Mesenchymal stem cell (in vitro differentiated cells and primary cell): ENCODE data around the gene CCDC85A.
A peak's percentile ranks its signal among the peaks of the same experiment; 100 is the strongest.

Source experiments
- DNase-seq: peaks from one replicate; pipeline ENCODE4 v3.0.0-alpha.2; 2013
- H2AFZ ChIP-seq: one replicate; pipeline ENCODE4 v1.6.1; 2013; ENCODE audit warnings: low read depth, mild to moderate bottlenecking, control low read depth, inconsistent platforms, low read length, moderate library complexity
- H2AK5ac ChIP-seq: 2 replicates; pipeline ENCODE4 v1.6.1; 2013; ENCODE audit warnings: low read length, moderate library complexity, mild to moderate bottlenecking, inconsistent platforms; ENCODE audit not compliant: severe bottlenecking
- H2BK120ac ChIP-seq: one replicate; pipeline ENCODE4 v1.6.1; 2013; ENCODE audit warnings: low read depth, mild to moderate bottlenecking, inconsistent platforms, low read length, moderate library complexity
- H2BK12ac ChIP-seq, 2 experiments: one replicate each; pipeline ENCODE4 v1.6.1; 2013; ENCODE audit warnings: inconsistent platforms in 2 of 2, low read length in 2 of 2, mild to moderate bottlenecking in 2 of 2, moderate library complexity in 2 of 2, control low read depth in 1 of 2
- H2BK15ac ChIP-seq: one replicate; pipeline ENCODE4 v1.6.1; 2013; ENCODE audit warnings: mild to moderate bottlenecking, low read depth, inconsistent platforms; ENCODE audit not compliant: poor library complexity, severe bottlenecking
- H2BK5ac ChIP-seq: 2 replicates; pipeline ENCODE4 v1.6.1; 2013; ENCODE audit warnings: low read depth, mild to moderate bottlenecking, low read length, control low read depth, inconsistent platforms; ENCODE audit not compliant: poor library complexity, severe bottlenecking
- H3K14ac ChIP-seq, 2 experiments: one replicate each; pipeline ENCODE4 v1.6.1; 2013; ENCODE audit warnings: inconsistent platforms in 2 of 2, low read length in 2 of 2, control low read depth in 1 of 2, mild to moderate bottlenecking in 1 of 2, moderate library complexity in 1 of 2
- H3K18ac ChIP-seq, 2 experiments: one replicate each; pipeline ENCODE4 v1.6.1; 2013; ENCODE audit warnings: inconsistent platforms in 2 of 2, low read length in 2 of 2, control low read depth in 1 of 2, low read depth in 1 of 2, mild to moderate bottlenecking in 1 of 2
- H3K23ac ChIP-seq, 2 experiments: one replicate each; pipeline ENCODE4 v1.6.1; 2013; ENCODE audit warnings: inconsistent platforms in 2 of 2, low read length in 2 of 2, mild to moderate bottlenecking in 2 of 2, moderate library complexity in 2 of 2, control low read depth in 1 of 2
- H3K27ac ChIP-seq: 2 replicates; pipeline ENCODE4 v1.5.1; 2013; ENCODE audit warnings: mild to moderate bottlenecking, moderate library complexity, low read length, control low read depth, inconsistent platforms; ENCODE audit not compliant: poor library complexity, severe bottlenecking
- H3K27me3 ChIP-seq, 2 experiments: 2 replicates each; pipeline versions ENCODE4 v1.6.1 to v1.7.0; 2013; ENCODE audit warnings: low read length in 2 of 2, mild to moderate bottlenecking in 2 of 2, moderate library complexity in 2 of 2, control low read depth in 1 of 2, inconsistent platforms in 1 of 2; ENCODE audit not compliant: control insufficient read depth in 1 of 2, insufficient read depth in 1 of 2
- H3K36me3 ChIP-seq, 2 experiments: 2 replicates each; pipeline versions ENCODE4 v1.6.1 to v1.7.0; 2013; ENCODE audit warnings: low read length in 2 of 2, control low read depth in 1 of 2, inconsistent platforms in 1 of 2, low read depth in 1 of 2, mild to moderate bottlenecking in 1 of 2; ENCODE audit not compliant: insufficient read depth in 2 of 2, control insufficient read depth in 1 of 2
- H3K4ac ChIP-seq, 2 experiments: one replicate each; pipeline ENCODE4 v1.6.1; 2013; ENCODE audit warnings: inconsistent platforms in 2 of 2, low read length in 2 of 2, mild to moderate bottlenecking in 2 of 2, moderate library complexity in 2 of 2, control low read depth in 1 of 2, low read depth in 1 of 2
- H3K4me1 ChIP-seq: 2 replicates; pipeline ENCODE4 v1.6.1; 2013; ENCODE audit warnings: low read depth, low read length, control low read depth; ENCODE audit not compliant: control insufficient read depth, insufficient read depth
- H3K4me2 ChIP-seq: 2 replicates; pipeline ENCODE4 v1.6.1; 2013; ENCODE audit warnings: low read length, mild to moderate bottlenecking, inconsistent platforms; ENCODE audit not compliant: poor library complexity, severe bottlenecking
- H3K4me3 ChIP-seq, 2 experiments: 2 replicates each; pipeline versions ENCODE4 v1.5.1 to v1.7.0; 2013; ENCODE audit warnings: low read length in 2 of 2, mild to moderate bottlenecking in 2 of 2, control low read depth in 1 of 2, low read depth in 1 of 2; ENCODE audit not compliant: insufficient read depth in 1 of 2
- H3K79me1 ChIP-seq: replicated peaks from 2 replicates; pipeline ENCODE4 v1.6.1; 2013; ENCODE audit warnings: mild to moderate bottlenecking, control low read depth, low read length, inconsistent platforms; ENCODE audit not compliant: poor library complexity, severe bottlenecking
- H3K9ac ChIP-seq: 2 replicates; pipeline ENCODE4 v1.7.0; 2013; ENCODE audit warnings: mild to moderate bottlenecking, low read length, moderate library complexity
- H3K9me3 ChIP-seq: 2 replicates; pipeline ENCODE4 v1.7.0; 2013; ENCODE audit warnings: mild to moderate bottlenecking, low read length; ENCODE audit not compliant: control insufficient read depth
- H4K8ac ChIP-seq: one replicate; pipeline ENCODE4 v1.6.1; 2013; ENCODE audit warnings: inconsistent platforms, mild to moderate bottlenecking, low read length, moderate library complexity
- H4K91ac ChIP-seq: one replicate; pipeline ENCODE4 v1.6.1; 2013; ENCODE audit warnings: mild to moderate bottlenecking, low read length, inconsistent platforms
- WGBS: methylation state at CpG from one replicate; pipeline ENCODE4 v1.1.7; 2013; ENCODE audit warnings: mixed read lengths; 5-methylcytosine and 5-hydroxymethylcytosine counted together

The CCDC85A gene

DNA sequence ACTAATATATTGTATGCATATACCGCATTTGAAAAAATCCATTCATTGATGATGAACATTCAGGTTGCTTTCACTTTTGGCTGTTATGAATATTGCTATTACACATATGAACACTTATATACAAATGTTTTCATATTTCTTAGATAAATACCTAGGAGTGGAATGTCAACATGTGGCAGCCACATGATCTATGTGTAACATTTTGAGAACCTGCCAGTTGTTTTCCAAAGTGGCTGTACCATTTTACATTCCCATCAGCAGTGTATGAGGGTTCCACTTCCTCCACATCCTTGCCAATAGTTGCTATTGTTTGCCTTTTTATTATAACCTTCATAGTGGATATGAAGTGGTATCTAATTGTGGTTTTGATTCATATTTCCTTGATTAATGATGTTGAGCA is 40.5 kb downstream of the CCDC85A start:
- no peak overlapping the region for H3K9ac ChIP-seq
- no peak overlapping the region for H3K14ac ChIP-seq
- WGBS = no CpG with 5 or more reads among the region's 1 CpG
- H3K36me3 ChIP-seq = no peaks in the 10 kb centered on the region
- no peak overlapping the region for H4K8ac ChIP-seq
- no peak overlapping the region for H3K4me3 ChIP-seq
- no peak overlapping the region for H3K27ac ChIP-seq
- H3K9me3 ChIP-seq = no peaks in the 10 kb centered on the region
- H3K4me2 ChIP-seq = no peak overlapping the region
- no peak overlapping the region for H3K4ac ChIP-seq
- H3K79me1 ChIP-seq = no peaks in the 10 kb centered on the region
- no peaks in the 10 kb centered on the region for H3K4me1 ChIP-seq
- DNase-seq = no peak
- no peak overlapping the region for H4K91ac ChIP-seq
- H3K27me3 ChIP-seq = no peaks in the 10 kb centered on the region
- H2AK5ac ChIP-seq = no peak overlapping the region
- H3K23ac ChIP-seq = no peak overlapping the region
- H2BK5ac ChIP-seq = no peak overlapping the region
- H2AFZ ChIP-seq = no peak overlapping the region
- no peak overlapping the region for H2BK120ac ChIP-seq
- H2BK12ac ChIP-seq = no peak overlapping the region
- H2BK15ac ChIP-seq = no peak overlapping the region
- H3K18ac ChIP-seq = no peak overlapping the region

GRCh38 chr2:56227811-56228210 is 44.0 kb downstream of the CCDC85A start:
- H4K91ac ChIP-seq = no peak overlapping the region
- H2BK12ac ChIP-seq = no peak overlapping the region
- DNase-seq = peak; percentile 19
- no peaks in the 10 kb centered on the region for H3K79me1 ChIP-seq
- H4K8ac ChIP-seq = no peak overlapping the region
- no peak overlapping the region for H3K4ac ChIP-seq
- no peak overlapping the region for H2AK5ac ChIP-seq
- no peak overlapping the region for H2BK5ac ChIP-seq
- no peak overlapping the region for H3K23ac ChIP-seq
- no peak overlapping the region for H3K4me3 ChIP-seq
- no peak overlapping the region for H2BK120ac ChIP-seq
- no peak overlapping the region for H3K27ac ChIP-seq
- 100% methylated on average over 1 of the region's 1 CpG for WGBS
- H3K14ac ChIP-seq = no peak overlapping the region
- H2AFZ ChIP-seq = no peak overlapping the region
- H3K4me1 ChIP-seq = no peaks in the 10 kb centered on the region
- no peaks in the 10 kb centered on the region for H3K9me3 ChIP-seq
- no peak overlapping the region for H3K9ac ChIP-seq
- no peaks in the 10 kb centered on the region for H3K36me3 ChIP-seq
- H3K27me3 ChIP-seq = no peaks in the 10 kb centered on the region
- no peak overlapping the region for H3K4me2 ChIP-seq
- H2BK15ac ChIP-seq = no peak overlapping the region
- H3K18ac ChIP-seq = no peak overlapping the region

- no peak overlapping the region for H4K91ac ChIP-seq
- H2BK5ac ChIP-seq = no peak overlapping the region
- no peak for DNase-seq
- H3K4me2 ChIP-seq = no peak overlapping the region
- H3K36me3 ChIP-seq = no peaks in the 10 kb centered on the region
- no peak overlapping the region for H2AFZ ChIP-seq
- no peak overlapping the region for H3K4ac ChIP-seq
- H3K27ac ChIP-seq = no peak overlapping the region
- H3K4me1 ChIP-seq = no peaks in the 10 kb centered on the region
- H2AK5ac ChIP-seq = no peak overlapping the region
- 82% methylated on average over 5 of the region's 6 CpGs for WGBS
- H2BK15ac ChIP-seq = no peak overlapping the region
- H3K14ac ChIP-seq = no peak overlapping the region
- no peak overlapping the region for H4K8ac ChIP-seq
- no peak overlapping the region for H2BK120ac ChIP-seq
- H3K18ac ChIP-seq = no peak overlapping the region
- no peaks in the 10 kb centered on the region for H3K9me3 ChIP-seq
- no peaks in the 10 kb centered on the region for H3K79me1 ChIP-seq
- H3K27me3 ChIP-seq = no peaks in the 10 kb centered on the region
- no peak overlapping the region for H3K9ac ChIP-seq
- no peak overlapping the region for H2BK12ac ChIP-seq
- no peak overlapping the region for H3K23ac ChIP-seq
- H3K4me3 ChIP-seq = no peak overlapping the region
These were observed 45.7 kb downstream of the CCDC85A start for GRCh38 chr2:56229397-56230060.

- no peaks in the 10 kb centered on the region for H3K36me3 ChIP-seq
- WGBS = no CpG with 5 or more reads among the region's 2 CpGs
- no peak overlapping the region for H2AK5ac ChIP-seq
- no peaks in the 10 kb centered on the region for H3K79me1 ChIP-seq
- no peak overlapping the region for H3K4ac ChIP-seq
- no peak overlapping the region for H3K23ac ChIP-seq
- H4K8ac ChIP-seq = no peak overlapping the region
- H3K18ac ChIP-seq = no peak overlapping the region
- H3K14ac ChIP-seq = no peak overlapping the region
- no peaks in the 10 kb centered on the region for H3K27me3 ChIP-seq
- no peak overlapping the region for H3K9ac ChIP-seq
- H2BK15ac ChIP-seq = no peak overlapping the region
- no peaks in the 10 kb centered on the region for H3K9me3 ChIP-seq
- no peaks in the 10 kb centered on the region for H3K4me1 ChIP-seq
- H3K4me2 ChIP-seq = no peak overlapping the region
- no peak overlapping the region for H2AFZ ChIP-seq
- no peak overlapping the region for H3K4me3 ChIP-seq
- no peak overlapping the region for H2BK5ac ChIP-seq
- no peak overlapping the region for H2BK12ac ChIP-seq
- H3K27ac ChIP-seq = no peak overlapping the region
- H4K91ac ChIP-seq = no peak overlapping the region
- no peak overlapping the region for H2BK120ac ChIP-seq
- DNase-seq = peak; percentile 49
These were observed 46.4 kb downstream of the CCDC85A start for GRCh38 chr2:56230156-56230555.
